Measurements from ENCODE around the gene CD40. TPM values are rescaled to one million over a fixed set of nuclear protein-coding genes. Genes with fewer than 3 reads are reported as not detected.
A peak's percentile ranks its signal among the peaks of the same experiment; 100 is the strongest.

The CD40 gene
- total RNA-seq (2021; ENCODE audit: unreplicated experiment) (14.1 TPM), Bru-seq, nascent RNA (percentile 61 among the genes with signal in this experiment), BruChase-seq, experiment 1, labeled RNA remaining after a 2-hour chase (percentile 68 among the genes with signal in this experiment), BruChase-seq, experiment 2, labeled RNA remaining after a 6-hour chase (percentile 65 among the genes with signal in this experiment)
- polyA plus RNA-seq (2012; ENCODE audit: insufficient read length), result 21.9 TPM
- long read RNA-seq, transcript CD40-202 (9 exons, 1,729 nt), result major isoform, 9 of 23 reads
- long read RNA-seq, partial matches to known transcripts, result 0 of 23 reads
- long read RNA-seq, other reads (novel, unspliced or antisense), result 10 of 23 reads

DNA sequence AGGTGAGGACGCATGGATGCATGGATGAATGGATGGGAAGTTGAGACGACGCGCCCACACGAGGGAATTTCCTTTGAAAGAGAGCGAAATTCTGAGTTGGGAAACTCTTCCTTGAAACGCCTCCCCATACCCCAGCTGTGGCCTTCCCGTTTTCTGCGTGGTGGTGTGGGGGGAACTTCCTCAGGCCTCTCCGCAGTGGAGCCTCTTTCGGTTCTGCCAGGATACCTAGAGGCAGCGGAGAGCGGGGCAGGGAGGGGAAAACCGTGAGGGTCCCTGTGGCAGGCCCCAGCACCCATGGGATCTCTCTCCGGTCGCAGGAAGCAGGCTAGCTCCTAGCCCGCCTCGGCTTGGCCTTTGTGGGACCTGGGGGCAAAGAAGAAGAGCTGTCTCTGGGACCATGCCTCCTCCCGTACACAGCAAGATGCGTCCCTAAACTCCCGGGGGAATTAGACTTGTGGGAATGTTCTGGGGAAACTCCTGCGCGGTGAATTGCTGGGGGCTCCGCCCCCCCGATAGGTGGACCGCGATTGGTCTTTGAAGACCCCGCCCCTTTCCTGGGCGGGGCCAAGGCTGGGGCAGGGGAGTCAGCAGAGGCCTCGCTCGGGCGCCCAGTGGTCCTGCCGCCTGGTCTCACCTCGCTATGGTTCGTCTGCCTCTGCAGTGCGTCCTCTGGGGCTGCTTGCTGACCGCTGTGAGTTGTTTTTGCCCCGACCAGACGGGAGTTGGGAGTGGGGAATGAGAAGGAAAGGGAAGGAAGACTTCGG, at the start of gene CD40:
Gene CD40 (plus strand): TSS at position 611 of the 764 bp plus-strand sequence. CDS start 30 bp downstream, at position 641.
- CTCF ChIA-PET, result interaction anchor here (1.0 kb wide), 1 partner anchor 95 kb away, joined by 3 read pairs; no protein-coding TSS in a partner anchor
- no TSS peak for BruUV-seq (replicated peaks)
- H3K36me3 ChIP-seq (ENCODE audit: control insufficient read depth, insufficient read depth, low read length), result no peaks in the 10 kb centered on the region

GRCh38 chr20:46070215-46070900, 47.8 kb upstream of the CD40 start:
- no peak for TF ChIP-seq TCF7L2 (IDR thresholded peaks at IDR 0.05; ENCODE audit: low read depth, low read length)
- TF ChIP-seq REST (IDR thresholded peaks at IDR 0.05; ENCODE audit: insufficient read depth in 1 of 2, low read depth in 2 of 2, low read length in 1 of 2), result no peak
- TF ChIP-seq SIN3A (IDR thresholded peaks at IDR 0.05; ENCODE audit: borderline replicate concordance, insufficient read depth, low read depth, low read length), result no peak
- TF ChIP-seq CTCF (IDR thresholded peaks at IDR 0.05), result no peak
- no peak for TF ChIP-seq POLR2AphosphoS5 (IDR thresholded peaks at IDR 0.05; ENCODE audit: low read depth, low read length)
- no TSS peak for BruUV-seq (replicated peaks)
- no peak for DNase-seq (ENCODE audit: low read depth, low spot score)
- Histone ChIP-seq H3K27me3 (ENCODE audit: control insufficient read depth, insufficient read depth, low read length) (no peaks in the 10 kb centered on the region), H3K36me3 (ENCODE audit: control insufficient read depth, insufficient read depth, low read length) (peaks cover 14% of the 10 kb centered on the region), H3K4me3 (ENCODE audit: low read depth in 2 of 2, low read length in 2 of 2) (no peak overlapping the region), H3K27ac (ENCODE audit: low read length) (no peak overlapping the region), H3K9me3 (ENCODE audit: control insufficient read depth, insufficient read depth, low read depth, low read length) (no peaks in the 10 kb centered on the region), H3K4me1 (ENCODE audit: control insufficient read depth, insufficient read depth, low read length) (no peaks in the 10 kb centered on the region)
- intact Hi-C loops (cut with micrococcal nuclease; ENCODE audit: unreplicated experiment) (no loop called here), in situ Hi-C loops (cut with HindIII; ENCODE audit: low pct_unique_long_range_greater_than_20kb, low sequenced_read_pairs) (no loop called here)
- no peak for ATAC-seq
- ChIA-PET POLR2A (no interaction called here), CTCF (no interaction called here)

More for the DNA sequence above, at the start of gene CD40:
- peak; percentile 50 for DNase-seq (ENCODE audit: low read depth, low spot score)
- TF ChIP-seq TCF7L2 (IDR thresholded peaks at IDR 0.05; ENCODE audit: low read depth, low read length), result no peak
- peak; percentile 69; the same call in 1 of the 2 replicates for TF ChIP-seq POLR2AphosphoS5 (IDR thresholded peaks at IDR 0.05; ENCODE audit: low read depth, low read length)
- in situ Hi-C loops (cut with HindIII; ENCODE audit: low pct_unique_long_range_greater_than_20kb, low sequenced_read_pairs) (no loop called here), intact Hi-C loops (cut with micrococcal nuclease; ENCODE audit: unreplicated experiment) (no loop called here)
- Histone ChIP-seq H3K27ac (ENCODE audit: low read length) (peak within 1 kb of the TSS; percentile 60), H3K9me3 (ENCODE audit: control insufficient read depth, insufficient read depth, low read depth, low read length) (no peaks in the 10 kb centered on the region), H3K4me3 (ENCODE audit: low read depth in 2 of 2, low read length in 2 of 2) (peak within 1 kb of the TSS; percentile 62 to 81), H3K4me1 (ENCODE audit: control insufficient read depth, insufficient read depth, low read length) (peaks cover 13% of the 10 kb centered on the region; the same call in 1 of the 2 replicates), H3K27me3 (ENCODE audit: control insufficient read depth, insufficient read depth, low read length) (no peaks in the 10 kb centered on the region)
- ATAC-seq, result peak; percentile 97
- POLR2A ChIA-PET, result no interaction called here
